ENCODE data around the gene COPE. TPM values are rescaled to one million over a fixed set of nuclear protein-coding genes. Genes with fewer than 3 reads are reported as not detected.

The COPE gene
- total RNA-seq, 1 donor, result 136 TPM

DNA sequence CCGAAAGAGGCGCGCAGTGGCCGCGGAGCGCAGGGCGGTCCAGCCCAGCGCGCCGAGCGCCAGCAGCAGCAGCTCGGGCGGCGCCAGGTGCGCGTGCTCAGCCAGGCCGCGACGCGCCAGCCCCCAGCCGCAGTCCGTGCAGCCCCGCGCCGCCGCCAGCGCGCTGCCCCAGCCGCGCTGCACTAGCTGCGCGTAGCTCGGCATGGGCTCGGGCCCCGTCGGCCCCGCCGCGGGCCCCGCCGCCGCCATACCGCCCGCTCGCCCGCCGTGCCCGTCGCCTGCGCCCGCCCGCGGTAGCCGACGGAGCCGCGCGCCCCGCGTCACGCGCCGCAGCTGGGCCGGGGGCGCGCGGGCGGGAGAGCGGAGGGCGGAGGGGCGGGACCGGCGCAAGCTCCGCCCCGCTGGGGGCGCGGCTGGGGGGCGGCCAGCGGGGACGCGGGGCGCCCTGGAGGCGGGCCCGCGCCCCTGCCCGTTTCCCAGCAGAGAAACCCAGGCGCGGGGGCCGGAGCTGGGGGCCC lies 23.3 kb downstream of the COPE start, which contains the start of gene CERS1:
TSS of gene CERS1 (minus strand) at position 335 of the 518 bp plus-strand sequence. CDS start at position 249, 86 bp downstream.
- no peak within 1 kb of the TSS for H3K4me3 ChIP-seq (ENCODE audit: low read length)
- H3K9me3 ChIP-seq (ENCODE audit: low read depth, low read length), result no peaks in the 10 kb centered on the region
- peaks cover 16% of the 10 kb centered on the region for H3K27me3 ChIP-seq (ENCODE audit: insufficient read depth, low read length)
- H3K4me1 ChIP-seq (ENCODE audit: insufficient read depth, low read length), result peaks cover 8% of the 10 kb centered on the region

DNA sequence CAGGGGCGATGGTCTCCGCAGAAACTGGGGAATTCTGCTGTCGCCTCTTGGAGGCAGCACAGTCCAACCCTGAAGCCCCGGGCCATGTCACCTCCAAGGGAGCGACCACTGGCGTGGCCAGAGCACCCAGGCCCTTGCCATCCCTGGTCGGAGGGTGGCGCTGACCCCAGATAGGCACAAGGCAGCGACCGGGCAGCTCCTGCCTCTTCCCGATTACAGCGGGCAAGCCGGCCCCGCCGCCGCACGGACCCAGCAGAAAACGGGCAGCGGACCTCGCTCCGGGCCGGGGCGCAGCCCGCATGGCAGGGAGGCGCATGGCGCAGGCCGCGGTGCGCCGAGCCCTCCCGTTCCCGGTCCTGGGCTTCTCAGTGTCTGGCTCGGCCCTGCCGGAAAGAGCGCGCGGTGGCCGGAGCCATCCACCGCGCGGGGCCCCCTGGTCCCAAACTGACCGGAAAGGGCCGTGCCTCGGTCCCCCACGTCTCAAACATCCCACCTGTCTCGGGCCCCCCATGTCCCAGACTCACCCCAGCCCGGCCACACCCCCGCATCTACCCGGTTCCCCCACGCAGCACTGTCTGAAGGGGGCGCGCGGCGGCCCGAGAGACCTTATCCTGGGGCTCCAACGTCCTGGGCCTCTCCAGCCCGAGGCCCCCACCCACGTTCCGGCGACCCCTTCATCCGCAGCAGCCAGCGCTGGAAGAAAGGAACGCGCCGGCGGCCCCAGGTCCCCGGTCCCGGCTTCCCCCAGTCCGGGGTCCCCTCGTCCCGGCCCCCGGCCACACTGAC lies 24.0 kb downstream of the COPE start:
- Histone ChIP-seq H3K4me3 (ENCODE audit: low read length) (no peak overlapping the region), H3K4me1 (ENCODE audit: insufficient read depth, low read length) (peaks cover 8% of the 10 kb centered on the region), H3K27me3 (ENCODE audit: insufficient read depth, low read length) (peaks cover 16% of the 10 kb centered on the region), H3K9me3 (ENCODE audit: low read depth, low read length) (no peaks in the 10 kb centered on the region)

DNA sequence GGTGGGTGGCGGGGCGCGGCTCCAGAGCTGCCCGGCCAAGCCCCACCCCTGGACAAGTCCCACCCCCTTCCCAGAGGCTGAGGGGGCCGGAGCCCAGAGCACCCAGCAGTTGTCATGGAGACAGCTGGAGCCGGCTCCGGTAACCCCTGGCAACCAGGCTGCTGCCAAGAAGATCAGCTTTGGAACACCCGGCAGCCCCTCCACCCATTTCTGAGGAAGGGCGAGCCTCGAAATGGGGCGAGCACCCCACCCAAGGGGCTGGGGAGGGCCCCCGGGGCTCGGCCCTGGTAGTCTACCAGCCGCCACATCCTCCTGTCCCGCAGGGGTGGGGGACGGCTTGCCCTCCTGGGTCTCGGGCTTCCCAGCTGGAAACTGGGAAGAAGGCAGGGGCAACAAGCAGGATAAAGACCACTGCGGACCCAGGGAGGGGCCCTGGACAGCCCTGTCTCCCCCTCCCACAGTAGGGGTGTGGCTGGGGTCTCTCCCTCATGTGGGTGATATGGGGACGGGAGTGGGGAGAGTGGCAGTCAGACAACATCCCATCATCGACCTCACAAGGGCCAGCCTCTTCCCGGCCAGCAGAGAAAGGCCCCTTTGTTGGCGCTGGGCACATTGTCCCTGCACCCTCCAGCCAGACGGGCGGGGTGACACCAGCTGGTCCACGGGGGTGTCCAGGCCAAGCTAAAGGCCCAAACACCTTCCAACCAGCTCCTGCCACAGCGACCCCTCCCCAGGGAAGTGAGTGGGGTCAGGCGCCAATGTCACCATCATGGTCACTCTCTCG lies 24.7 kb downstream of the COPE start:
- Histone ChIP-seq H3K9me3 (ENCODE audit: low read depth, low read length) (no peaks in the 10 kb centered on the region), H3K27me3 (ENCODE audit: insufficient read depth, low read length) (peaks cover 16% of the 10 kb centered on the region), H3K4me1 (ENCODE audit: insufficient read depth, low read length) (peaks cover 8% of the 10 kb centered on the region), H3K4me3 (ENCODE audit: low read length) (no peak overlapping the region)

- Histone ChIP-seq H3K4me3 (ENCODE audit: low read length) (no peak overlapping the region), H3K9me3 (ENCODE audit: low read depth, low read length) (no peaks in the 10 kb centered on the region), H3K27me3 (ENCODE audit: insufficient read depth, low read length) (peaks cover 16% of the 10 kb centered on the region), H3K4me1 (ENCODE audit: insufficient read depth, low read length) (peaks cover 8% of the 10 kb centered on the region)
Observed at GRCh38 chr19:18893587-18894253, 25.5 kb downstream of the COPE start.

- no peaks in the 10 kb centered on the region for H3K9me3 ChIP-seq (ENCODE audit: low read depth, low read length)
- peaks cover 3% of the 10 kb centered on the region for H3K4me1 ChIP-seq (ENCODE audit: insufficient read depth, low read length)
- H3K27me3 ChIP-seq (ENCODE audit: insufficient read depth, low read length), result peaks cover 8% of the 10 kb centered on the region
- H3K4me3 ChIP-seq (ENCODE audit: low read length), result no peak overlapping the region
Observed at GRCh38 chr19:18889949-18890745, 29.0 kb downstream of the COPE start.

- Histone ChIP-seq H3K9me3 (ENCODE audit: low read depth, low read length) (no peaks in the 10 kb centered on the region), H3K27me3 (ENCODE audit: insufficient read depth, low read length) (no peaks in the 10 kb centered on the region), H3K4me3 (ENCODE audit: low read length) (no peak overlapping the region), H3K4me1 (ENCODE audit: insufficient read depth, low read length) (no peaks in the 10 kb centered on the region)
Observed at GRCh38 chr19:18886972-18887371, 32.2 kb downstream of the COPE start.

- H3K4me3 ChIP-seq (ENCODE audit: low read length), result no peak overlapping the region
Observed at GRCh38 chr19:18883526-18884304, 35.5 kb downstream of the COPE start.

DNA sequence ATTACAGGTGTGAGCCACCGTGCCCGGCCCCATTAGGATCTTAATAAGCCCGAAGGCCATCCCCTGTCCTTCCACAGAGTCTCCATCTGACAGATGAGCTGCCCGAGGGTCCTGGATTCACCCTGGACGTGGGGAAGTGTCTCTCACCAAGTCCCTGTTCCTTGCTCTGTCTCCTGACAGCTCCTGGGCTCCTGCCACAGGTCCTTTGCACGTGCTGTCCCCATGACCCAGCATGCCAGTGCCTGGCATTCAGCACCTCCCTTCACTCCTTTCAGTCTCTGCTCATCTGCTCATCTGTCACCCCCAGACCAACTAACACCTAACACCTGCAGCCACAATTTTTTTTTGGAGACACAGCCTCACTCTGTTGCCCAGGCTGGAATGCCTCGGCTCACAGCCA lies 37.7 kb downstream of the COPE start:
- H3K9me3 ChIP-seq (ENCODE audit: low read depth, low read length), result no peaks in the 10 kb centered on the region
- no peaks in the 10 kb centered on the region for H3K27me3 ChIP-seq (ENCODE audit: insufficient read depth, low read length)
- no peaks in the 10 kb centered on the region for H3K4me1 ChIP-seq (ENCODE audit: insufficient read depth, low read length)
- H3K4me3 ChIP-seq (ENCODE audit: low read length), result no peak overlapping the region

More at GRCh38 chr19:18883526-18884304, 35.5 kb downstream of the COPE start:
- Histone ChIP-seq H3K9me3 (ENCODE audit: low read depth, low read length) (no peaks in the 10 kb centered on the region), H3K27me3 (ENCODE audit: insufficient read depth, low read length) (no peaks in the 10 kb centered on the region), H3K4me1 (ENCODE audit: insufficient read depth, low read length) (no peaks in the 10 kb centered on the region)

- Histone ChIP-seq H3K27me3 (ENCODE audit: insufficient read depth, low read length) (no peaks in the 10 kb centered on the region), H3K4me1 (ENCODE audit: insufficient read depth, low read length) (no peaks in the 10 kb centered on the region), H3K4me3 (ENCODE audit: low read length) (no peak overlapping the region), H3K9me3 (ENCODE audit: low read depth, low read length) (no peaks in the 10 kb centered on the region)
Observed at GRCh38 chr19:18879579-18880373, 39.4 kb downstream of the COPE start.

GRCh38 chr19:18878858-18879578 lies 40.2 kb downstream of the COPE start:
- H3K4me1 ChIP-seq (ENCODE audit: insufficient read depth, low read length), result no peaks in the 10 kb centered on the region
- H3K27me3 ChIP-seq (ENCODE audit: insufficient read depth, low read length), result no peaks in the 10 kb centered on the region
- H3K9me3 ChIP-seq (ENCODE audit: low read depth, low read length), result no peaks in the 10 kb centered on the region
- no peak overlapping the region for H3K4me3 ChIP-seq (ENCODE audit: low read length)

DNA sequence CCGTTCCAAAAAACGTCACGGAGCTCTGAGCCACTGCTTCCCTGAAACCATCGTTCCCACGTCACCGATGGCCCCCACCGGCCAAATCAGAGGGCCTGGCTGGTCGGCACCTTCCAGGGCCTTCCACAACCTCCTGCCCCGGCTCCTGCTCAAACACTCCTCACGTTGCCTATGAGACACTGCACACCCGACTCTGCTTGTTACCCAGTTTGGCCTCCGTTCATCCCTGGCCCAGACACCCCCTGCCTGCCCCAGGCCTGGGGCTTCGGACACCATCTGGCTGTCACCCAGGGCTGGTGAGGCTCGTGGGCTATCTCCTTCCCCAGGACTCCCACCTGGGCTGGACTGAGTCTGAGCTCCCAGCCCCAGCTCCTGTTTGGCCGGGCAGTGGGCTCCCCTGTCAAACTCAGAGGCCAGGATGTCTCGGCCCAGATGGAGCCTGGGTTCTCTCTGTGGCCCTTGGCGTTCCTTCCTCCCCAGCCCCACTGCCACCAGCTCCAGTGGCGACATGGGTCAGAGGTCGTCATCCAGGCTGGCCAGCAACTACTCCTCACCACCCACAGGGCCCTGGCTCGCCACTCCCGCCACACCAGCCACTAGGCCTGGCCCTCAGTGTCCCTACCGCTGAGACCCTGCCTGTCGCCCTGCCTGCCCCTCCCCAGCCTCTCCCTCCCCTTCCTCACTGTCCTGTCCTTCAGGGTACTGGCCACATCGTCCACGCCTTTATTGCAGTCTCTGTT lies 41.0 kb downstream of the COPE start:
- H3K9me3 ChIP-seq (ENCODE audit: low read depth, low read length), result no peaks in the 10 kb centered on the region
- H3K4me3 ChIP-seq (ENCODE audit: low read length), result no peak overlapping the region
- no peaks in the 10 kb centered on the region for H3K4me1 ChIP-seq (ENCODE audit: insufficient read depth, low read length)
- no peaks in the 10 kb centered on the region for H3K27me3 ChIP-seq (ENCODE audit: insufficient read depth, low read length)

GRCh38 chr19:18876865-18877264 lies 42.3 kb downstream of the COPE start:
- H3K4me1 ChIP-seq (ENCODE audit: insufficient read depth, low read length), result no peaks in the 10 kb centered on the region
- no peak overlapping the region for H3K4me3 ChIP-seq (ENCODE audit: low read length)
- H3K27me3 ChIP-seq (ENCODE audit: insufficient read depth, low read length), result no peaks in the 10 kb centered on the region
- no peaks in the 10 kb centered on the region for H3K9me3 ChIP-seq (ENCODE audit: low read depth, low read length)
